NCI-H187 treated with DMSO at 0.1 percent for 48 hours (cell line): Measurements from ENCODE around the gene GLCCI1.
"Not testable (repeated sequence)": the region's sequence is repeated elsewhere in the genome, so short reads cannot be mapped to it uniquely, and the experiment has no call there.

Source experiments
- DNase-seq: peaks from one replicate; lab custom pipeline; 2025; lab: John Stamatoyannopoulos, UW

The GLCCI1 gene

GRCh38 chr7:8094164-8095140 is 125.9 kb downstream of the GLCCI1 start:
- no peak for DNase-seq

GRCh38 chr7:8101292-8101691 is 132.7 kb downstream of the GLCCI1 start:
- not testable (repeated sequence) for DNase-seq

- DNase-seq, result no peak
These were observed 134.7 kb downstream of the GLCCI1 start for GRCh38 chr7:8103282-8103681.

GRCh38 chr7:8105449-8106095 is 137.0 kb downstream of the GLCCI1 start:
- no peak for DNase-seq

GRCh38 chr7:8109196-8110022 is 140.8 kb downstream of the GLCCI1 start:
- no peak for DNase-seq

GRCh38 chr7:8111282-8111960 is 142.8 kb downstream of the GLCCI1 start:
- no peak for DNase-seq

GRCh38 chr7:8112685-8113084 is 144.1 kb downstream of the GLCCI1 start:
- DNase-seq, result no peak

- DNase-seq, result no peak
These were observed 144.6 kb downstream of the GLCCI1 start for GRCh38 chr7:8113184-8113583.

- DNase-seq, result no peak
These were observed 145.6 kb downstream of the GLCCI1 start for GRCh38 chr7:8114175-8114574.

- no peak for DNase-seq
These were observed 147.2 kb downstream of the GLCCI1 start for GRCh38 chr7:8115547-8116402.

- no peak for DNase-seq
These were observed 148.6 kb downstream of the GLCCI1 start for GRCh38 chr7:8117195-8117594.

GRCh38 chr7:8119262-8119661 is 150.7 kb downstream of the GLCCI1 start:
- DNase-seq, result no peak

GRCh38 chr7:8120390-8121058 is 151.9 kb downstream of the GLCCI1 start:
- DNase-seq, result no peak

- no peak for DNase-seq
These were observed 152.6 kb downstream of the GLCCI1 start for GRCh38 chr7:8121243-8121642.

GRCh38 chr7:8125680-8126444 is 157.3 kb downstream of the GLCCI1 start:
- no peak for DNase-seq

GRCh38 chr7:8126601-8127167 is 158.1 kb downstream of the GLCCI1 start:
- no peak for DNase-seq

GRCh38 chr7:8128449-8129317 is 160.1 kb downstream of the GLCCI1 start:
- no peak for DNase-seq

GRCh38 chr7:8129318-8129659 is 160.7 kb downstream of the GLCCI1 start:
- no peak for DNase-seq
